ENCODE measurements around the gene BBS9. TPM values are rescaled to one million over a fixed set of nuclear protein-coding genes. Genes with fewer than 3 reads are reported as not detected.

The BBS9 gene
- total RNA-seq, 1 donor from 2014 or later: 28.4 TPM

- DNase-seq (no peak), ATAC-seq (no peak)
- peaks cover 10% of the 10 kb centered on the region for H3K9me3 ChIP-seq
- intact Hi-C loops (cut with DNase I): no loop called here
- no peak overlapping the region for H3K4me3 ChIP-seq
- no peaks in the 10 kb centered on the region for H3K4me1 ChIP-seq
- H3K27me3 ChIP-seq (ENCODE audit: low read depth): no peaks in the 10 kb centered on the region
- H3K36me3 ChIP-seq: no peaks in the 10 kb centered on the region
- TF ChIP-seq CTCF (IDR thresholded peaks at IDR 0.05): no peak
- H3K27ac ChIP-seq: no peak overlapping the region
Observed at GRCh38 chr7:33630359-33630758, 501.0 kb downstream of the BBS9 start.

DNA sequence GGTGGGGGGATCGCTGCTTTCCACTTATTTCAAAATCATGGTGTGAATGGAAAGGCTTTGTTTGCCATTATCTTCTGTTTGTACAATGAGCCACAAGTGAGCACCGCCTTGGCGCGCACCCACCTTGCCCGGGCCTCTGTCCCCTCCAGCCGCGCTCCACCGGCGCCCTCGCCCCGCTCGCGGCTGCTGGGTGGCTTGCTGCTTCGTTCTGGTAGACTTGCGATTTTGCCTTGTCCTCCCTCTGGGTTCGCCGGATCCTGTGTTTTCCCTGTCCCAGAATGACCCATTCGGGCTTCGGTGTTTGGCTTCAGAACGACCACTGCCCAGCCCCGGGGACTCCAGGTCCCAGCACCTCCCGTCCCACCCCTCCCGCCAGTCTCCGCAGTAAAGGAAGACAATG, 503.0 kb downstream of the BBS9 start:
- H3K4me3 ChIP-seq: no peak overlapping the region
- no peaks in the 10 kb centered on the region for H3K4me1 ChIP-seq
- no peaks in the 10 kb centered on the region for H3K36me3 ChIP-seq
- ATAC-seq (no peak), DNase-seq (no peak)
- no peak overlapping the region for H3K27ac ChIP-seq
- intact Hi-C loops (cut with DNase I): no loop called here
- no peaks in the 10 kb centered on the region for H3K9me3 ChIP-seq
- no peak for TF ChIP-seq CTCF (IDR thresholded peaks at IDR 0.05)
- H3K27me3 ChIP-seq (ENCODE audit: low read depth): no peaks in the 10 kb centered on the region

GRCh38 chr7:33632840-33633525, 503.6 kb downstream of the BBS9 start:
- Histone ChIP-seq H3K9me3 (no peaks in the 10 kb centered on the region), H3K4me1 (no peaks in the 10 kb centered on the region), H3K36me3 (no peaks in the 10 kb centered on the region), H3K4me3 (no peak overlapping the region), H3K27me3 (ENCODE audit: low read depth) (no peaks in the 10 kb centered on the region), H3K27ac (no peak overlapping the region)
- ATAC-seq: no peak
- DNase-seq: no peak
- TF ChIP-seq CTCF (IDR thresholded peaks at IDR 0.05): no peak
- intact Hi-C loops (cut with DNase I): no loop called here

GRCh38 chr7:33634606-33635005, 505.2 kb downstream of the BBS9 start:
- DNase-seq (no peak), ATAC-seq (no peak)
- Histone ChIP-seq H3K27ac (no peak overlapping the region), H3K4me1 (no peaks in the 10 kb centered on the region), H3K27me3 (ENCODE audit: low read depth) (no peaks in the 10 kb centered on the region), H3K4me3 (no peak overlapping the region), H3K36me3 (no peaks in the 10 kb centered on the region), H3K9me3 (no peaks in the 10 kb centered on the region)
- no peak for TF ChIP-seq CTCF (IDR thresholded peaks at IDR 0.05)
- intact Hi-C loops (cut with DNase I): no loop called here

- no peak for ATAC-seq
- intact Hi-C loops (cut with DNase I): no loop called here
- DNase-seq: no peak
- TF ChIP-seq CTCF (IDR thresholded peaks at IDR 0.05): no peak
- H3K36me3 ChIP-seq: no peaks in the 10 kb centered on the region
- H3K4me3 ChIP-seq: no peak overlapping the region
- no peaks in the 10 kb centered on the region for H3K27me3 ChIP-seq (ENCODE audit: low read depth)
- no peaks in the 10 kb centered on the region for H3K9me3 ChIP-seq
- H3K27ac ChIP-seq: no peak overlapping the region
- H3K4me1 ChIP-seq: no peaks in the 10 kb centered on the region
Observed at GRCh38 chr7:33636359-33636758, 507.0 kb downstream of the BBS9 start.
